Panc1 (cell line): Measurements from ENCODE around the gene RASL11B.

Experiments used
- CTCF ChIP-seq: fragments of 450-650 bp; IDR thresholded peaks from 2 replicates; pipeline ENCODE4 v1.5.1; 2017; ENCODE audit warnings: mild to moderate bottlenecking
- POLR2AphosphoS5 ChIP-seq: IDR thresholded peaks from 2 replicates; pipeline ENCODE4 v1.6.1; 2012; ENCODE audit warnings: mild to moderate bottlenecking, low read depth, low read length, moderate library complexity

GRCh38 chr4:52822972-52823701, 39.0 kb upstream of the RASL11B start:
- TF ChIP-seq CTCF (no peak), POLR2AphosphoS5 (no peak)
